HG02852 (cell line): ENCODE measurements around the gene CPED1.

Experiments
- ATAC-seq: cut with Tn5 transposase; IDR thresholded peaks from one replicate; pipeline ENCODE4 v1.9.1; 2021; ENCODE audit warnings: mild to moderate bottlenecking, moderate library complexity; ENCODE audit not compliant: unreplicated experiment

Gene CPED1

DNA sequence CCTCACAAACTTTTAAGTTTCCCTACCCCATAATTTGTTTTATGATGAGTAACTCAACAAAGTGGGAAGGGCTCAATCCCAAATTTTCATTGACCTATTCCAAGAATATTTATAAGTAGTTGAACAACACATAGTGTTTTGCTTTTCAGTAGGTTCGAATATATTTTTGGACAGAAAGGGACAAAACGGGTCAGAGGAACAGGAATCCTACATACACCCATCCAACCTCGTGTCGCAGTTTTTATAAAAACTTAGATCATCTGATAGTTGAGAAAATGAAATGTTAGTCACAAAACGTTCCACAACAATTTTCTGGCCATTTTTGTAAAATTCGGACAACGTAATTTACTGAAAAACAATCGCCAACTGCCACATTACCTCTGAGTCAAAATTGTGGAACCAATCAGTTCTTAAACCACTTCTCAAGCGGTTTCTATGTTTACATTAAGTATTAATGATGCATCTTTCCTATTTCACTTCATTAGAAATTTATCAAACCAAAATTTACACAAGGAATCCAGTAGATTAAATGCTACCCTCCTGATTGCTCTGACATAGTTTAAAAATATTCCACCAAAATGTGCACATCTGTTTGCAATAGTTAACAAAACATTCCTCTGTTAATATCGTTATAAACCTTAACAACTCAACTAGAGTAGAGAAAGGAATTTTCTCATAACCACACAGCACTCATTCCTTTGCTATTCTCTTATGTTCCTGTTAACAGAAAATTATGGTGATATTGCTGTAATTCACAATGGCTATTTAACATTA lies 346.6 kb downstream of the CPED1 start:
- ATAC-seq, result no peak

DNA sequence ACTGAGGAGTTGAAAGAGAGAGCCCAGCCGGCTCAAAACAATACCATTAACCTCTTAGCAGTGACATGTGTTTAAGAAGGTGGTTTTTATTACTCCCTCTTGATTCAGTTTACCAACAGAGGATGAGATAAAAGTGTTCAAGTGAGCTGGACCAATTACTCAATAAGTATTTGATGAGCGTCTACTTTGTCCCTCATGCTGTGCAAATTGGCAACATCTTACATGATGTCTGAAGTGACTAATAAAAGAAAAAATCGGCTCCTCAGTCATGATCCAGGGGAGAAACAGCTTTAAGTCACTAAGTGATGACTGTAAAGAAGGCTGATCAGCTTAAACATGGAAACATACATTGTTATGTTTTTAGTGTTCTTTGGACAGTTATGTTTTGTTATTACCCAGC lies 348.1 kb downstream of the CPED1 start:
- ATAC-seq, result no peak

DNA sequence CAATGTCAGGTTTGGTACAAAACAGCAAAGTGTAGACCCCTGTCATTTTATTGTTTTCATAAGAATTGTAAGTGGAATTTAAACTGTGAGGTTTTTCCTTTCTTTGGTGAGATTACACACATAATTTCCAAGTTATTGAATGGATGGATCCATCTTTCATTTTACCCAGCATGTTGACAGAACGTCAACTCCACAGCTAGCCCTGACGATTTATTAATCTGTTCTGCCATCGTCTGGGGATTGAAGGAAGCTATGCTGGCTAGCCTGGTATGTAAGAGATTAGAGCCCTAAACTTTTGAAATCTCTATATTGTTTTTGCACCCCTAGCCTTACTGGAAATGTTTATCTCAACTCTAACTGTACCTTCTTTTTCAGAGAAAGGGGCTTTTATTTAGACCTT lies 348.9 kb downstream of the CPED1 start:
- ATAC-seq, result no peak

DNA sequence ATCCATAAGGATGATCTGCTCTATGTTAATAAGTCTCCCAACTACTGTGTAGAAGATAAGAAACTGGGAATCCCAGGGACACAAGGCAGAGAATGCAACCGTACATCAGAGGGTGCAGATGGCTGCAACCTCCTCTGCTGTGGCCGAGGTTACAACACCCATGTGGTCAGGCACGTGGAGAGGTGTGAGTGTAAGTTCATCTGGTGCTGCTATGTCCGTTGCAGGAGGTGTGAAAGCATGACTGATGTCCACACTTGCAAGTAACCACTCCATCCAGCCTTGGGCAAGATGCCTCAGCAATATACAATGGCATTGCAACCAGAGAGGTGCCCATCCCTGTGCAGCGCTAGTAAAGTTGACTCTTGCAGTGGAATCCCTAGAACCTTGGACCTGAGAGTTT lies 350.6 kb downstream of the CPED1 start:
- ATAC-seq, result no peak

DNA sequence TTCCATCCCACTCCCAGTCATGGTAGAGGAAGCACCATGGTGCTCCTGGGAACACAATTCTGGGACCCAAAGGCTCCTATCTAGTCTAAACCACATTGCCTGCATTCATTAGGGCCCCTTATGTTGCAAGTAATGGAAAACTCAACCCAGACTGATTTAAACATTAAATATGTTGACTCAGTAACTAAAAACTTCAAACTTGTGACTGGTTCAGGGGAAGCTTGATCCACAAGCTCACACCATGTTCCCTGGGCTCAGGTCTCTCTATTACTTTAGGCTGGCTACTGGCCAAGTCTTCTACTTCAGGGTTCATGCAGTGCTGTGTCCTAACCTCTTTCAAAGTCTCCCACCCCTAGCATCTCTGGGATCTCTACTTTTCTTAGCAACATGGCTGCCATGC lies 353.4 kb downstream of the CPED1 start:
- no peak for ATAC-seq

DNA sequence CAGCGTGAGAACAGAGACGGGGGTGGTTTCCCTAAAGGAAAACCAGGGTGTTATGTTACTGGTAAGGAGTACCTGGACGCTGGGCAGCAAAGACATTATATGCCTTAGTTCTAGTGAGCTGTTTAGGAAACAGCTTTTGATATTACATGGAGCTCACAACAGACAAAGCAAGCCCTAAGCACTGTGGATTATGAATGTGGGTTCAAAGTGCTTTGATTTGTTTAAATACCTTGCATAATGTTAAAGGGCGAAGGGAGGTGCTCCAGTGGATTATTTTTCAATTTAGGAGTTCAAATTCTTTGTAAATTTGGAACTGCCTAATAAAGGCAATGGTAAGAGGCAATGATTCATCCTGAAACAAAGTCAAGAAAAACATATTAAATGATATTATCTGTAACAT lies 354.1 kb downstream of the CPED1 start:
- no peak for ATAC-seq

DNA sequence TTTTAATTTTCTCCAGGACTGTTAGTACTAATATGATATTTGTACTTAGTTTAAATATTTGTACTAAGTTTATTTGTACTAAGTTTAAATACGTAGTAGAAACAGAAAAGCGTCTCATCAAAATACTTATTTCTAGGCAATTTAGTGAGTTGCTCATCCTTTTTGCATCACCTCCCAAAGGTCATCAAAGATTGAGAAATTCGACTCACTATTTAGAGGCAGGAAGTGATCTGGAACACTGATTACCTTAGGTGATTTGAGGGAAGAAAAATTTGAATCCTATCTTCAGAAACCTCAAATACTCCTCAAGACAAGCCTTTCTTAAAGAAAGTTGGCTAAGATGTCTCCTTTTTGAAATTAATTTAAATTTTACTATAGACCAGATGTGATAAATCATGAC lies 354.8 kb downstream of the CPED1 start:
- no peak for ATAC-seq

DNA sequence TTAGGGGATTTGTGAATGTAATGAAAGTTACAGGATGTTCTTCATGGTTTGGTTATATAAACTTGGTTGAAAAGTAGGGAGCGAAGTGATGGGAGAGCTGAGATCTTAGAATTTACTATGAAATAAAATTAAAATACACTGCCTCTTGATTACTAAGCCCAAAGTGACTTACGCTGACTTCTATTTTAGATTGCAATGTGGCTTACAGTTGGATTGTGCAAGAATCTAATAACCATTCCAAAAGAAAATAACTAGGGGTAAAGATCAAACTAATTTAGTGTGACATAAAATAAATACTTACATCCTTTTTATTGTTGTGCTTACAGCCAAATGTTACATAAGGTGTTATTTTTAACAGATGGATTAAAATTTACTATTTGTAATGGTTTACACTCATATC lies 355.6 kb downstream of the CPED1 start:
- no peak for ATAC-seq

DNA sequence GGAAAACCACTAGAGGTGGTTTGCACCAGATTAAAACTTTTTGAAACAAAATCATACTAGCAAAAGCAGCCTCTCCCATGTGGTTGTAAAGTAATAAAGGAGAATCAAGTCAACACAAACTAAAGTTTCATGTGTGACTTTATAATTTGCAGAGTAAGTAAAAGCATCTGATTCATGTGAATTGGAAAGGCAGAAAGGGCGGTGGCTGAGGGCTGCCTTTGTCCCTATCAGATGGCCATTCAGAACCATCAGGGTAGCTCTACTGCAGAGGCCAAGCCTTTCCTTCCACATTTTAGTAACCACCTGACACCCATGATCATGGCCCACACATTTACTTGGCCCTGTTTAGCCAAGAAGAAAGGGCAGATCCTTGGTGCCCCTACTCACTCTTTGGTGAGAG lies 356.0 kb downstream of the CPED1 start:
- no peak for ATAC-seq
